T-helper 9 cell (primary cell): Measurements from ENCODE around the gene GOLGA3.
"Not testable (repeated sequence)": the region's sequence is repeated elsewhere in the genome, so short reads cannot be mapped to it uniquely, and the experiment has no call there.

ENCODE experiments used
- DNase-seq: peaks from one replicate; pipeline ENCODE4 v3.0.0-alpha.2; 2020

The GOLGA3 gene

DNA sequence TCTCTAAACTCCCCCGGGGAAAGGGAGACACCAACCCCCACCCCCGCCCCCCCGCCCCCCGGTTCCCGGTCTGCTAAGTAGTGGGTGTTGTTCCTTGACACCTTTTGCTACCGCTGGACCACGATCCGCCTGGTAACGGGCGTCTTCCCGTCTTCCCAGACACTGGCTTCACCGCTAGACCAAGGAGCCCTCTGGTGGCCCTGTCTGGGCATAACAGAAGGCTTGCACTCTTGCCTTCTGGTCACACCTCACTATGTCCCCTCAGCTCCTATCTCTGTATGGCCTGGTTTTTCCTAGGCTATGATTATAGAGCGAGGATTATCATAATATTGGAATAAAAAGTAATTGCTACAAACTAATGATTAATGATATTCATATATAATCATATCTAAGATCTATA is 19.3 kb downstream of the GOLGA3 start:
- DNase-seq, result not testable (repeated sequence)

DNA sequence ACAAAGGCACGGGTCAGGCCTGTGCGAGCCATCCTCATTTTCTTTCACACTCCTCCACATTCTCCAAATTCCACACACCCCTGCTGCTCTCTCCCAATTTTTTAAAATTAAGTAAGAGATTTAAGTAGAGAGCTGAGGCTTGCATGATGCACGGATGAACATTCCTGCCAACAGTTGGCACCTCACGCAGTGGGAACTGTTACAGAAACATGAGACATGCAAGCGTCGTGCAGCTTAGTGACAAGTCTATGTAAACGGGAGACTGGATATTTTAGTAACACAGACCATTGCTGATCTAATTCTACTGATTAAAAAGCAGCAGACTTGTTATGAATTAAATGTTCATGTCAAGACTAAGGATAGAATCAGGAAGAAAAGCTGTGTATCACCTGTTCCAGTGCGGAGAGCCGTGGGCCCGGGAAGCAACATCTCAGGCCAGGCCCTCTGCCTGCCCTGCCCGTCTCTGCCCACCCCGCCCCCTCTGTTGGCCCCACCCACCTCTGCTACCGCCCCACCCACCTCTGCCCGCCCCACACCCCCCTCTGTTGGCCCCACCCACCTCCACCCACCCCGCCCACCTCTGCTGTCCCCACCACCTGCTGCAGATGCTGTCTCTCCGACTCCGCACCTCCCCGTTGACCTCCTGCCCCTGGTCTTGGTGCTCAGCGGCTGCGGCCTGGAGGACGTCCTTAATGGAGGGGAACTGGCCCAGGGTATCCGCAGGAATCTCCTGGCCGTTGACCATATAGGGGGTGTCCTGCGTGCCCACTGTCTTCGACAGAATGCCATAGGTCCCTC is 21.2 kb downstream of the GOLGA3 start:
- no peak for DNase-seq

DNA sequence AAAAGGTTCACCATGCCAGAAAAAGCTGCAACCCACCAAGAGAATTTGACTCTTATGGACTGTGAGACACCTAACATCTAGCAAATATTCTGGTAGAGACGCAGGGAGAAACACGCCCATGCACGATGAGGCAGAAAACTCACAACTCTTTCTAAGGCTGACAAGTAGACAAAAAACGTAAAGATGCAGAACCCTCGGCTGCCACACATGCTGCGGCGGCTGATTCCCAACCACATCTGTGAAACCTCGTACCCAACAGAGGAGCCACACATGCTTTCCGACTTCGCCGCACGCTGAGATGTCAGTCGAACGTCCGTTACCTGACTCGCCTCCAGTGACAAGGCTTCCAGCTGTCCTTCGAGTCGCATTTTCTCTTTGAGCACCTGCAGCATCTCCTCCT is 21.8 kb downstream of the GOLGA3 start:
- DNase-seq, result no peak

DNA sequence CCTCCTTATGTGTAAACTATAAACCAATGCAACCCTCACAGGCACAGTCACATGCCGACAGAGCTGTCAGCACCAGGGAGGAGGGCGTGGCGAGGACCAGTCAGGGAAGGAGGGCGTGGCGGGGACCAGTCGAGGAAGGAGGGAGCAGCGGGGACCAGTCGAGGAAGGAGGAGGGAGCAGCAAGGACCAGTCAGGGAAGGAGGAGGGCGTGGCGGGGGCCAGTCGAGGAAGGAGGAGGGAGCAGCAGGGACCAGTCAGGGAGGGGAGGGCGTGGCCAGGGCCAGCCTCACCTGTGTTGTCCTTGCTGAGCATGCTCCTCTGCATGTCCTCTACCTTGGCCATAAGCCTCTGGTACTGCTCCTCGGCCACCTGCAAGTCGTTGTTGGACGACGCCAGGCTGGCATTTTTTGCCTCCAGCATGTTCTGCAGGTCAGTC is 24.2 kb downstream of the GOLGA3 start:
- no peak for DNase-seq

DNA sequence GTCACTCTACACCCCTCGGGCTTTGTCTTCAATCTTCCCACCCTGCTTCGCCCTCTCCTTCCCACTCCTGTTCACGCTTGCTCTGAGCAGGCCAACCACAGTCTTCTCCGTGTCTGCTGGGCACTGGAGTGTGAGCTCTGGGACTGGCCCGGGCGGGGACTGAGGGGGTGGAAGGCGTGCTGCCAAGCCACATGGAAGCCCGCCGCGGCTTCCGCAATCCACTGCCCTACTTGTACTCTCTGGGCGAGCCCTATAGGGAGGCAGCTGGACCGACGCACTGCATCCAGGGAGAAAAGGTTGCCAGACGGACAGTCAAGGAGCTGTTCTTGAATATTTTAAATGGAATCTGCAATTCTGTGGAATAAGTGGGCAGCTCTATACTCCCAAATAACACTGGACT is 24.8 kb downstream of the GOLGA3 start:
- DNase-seq, result no peak

DNA sequence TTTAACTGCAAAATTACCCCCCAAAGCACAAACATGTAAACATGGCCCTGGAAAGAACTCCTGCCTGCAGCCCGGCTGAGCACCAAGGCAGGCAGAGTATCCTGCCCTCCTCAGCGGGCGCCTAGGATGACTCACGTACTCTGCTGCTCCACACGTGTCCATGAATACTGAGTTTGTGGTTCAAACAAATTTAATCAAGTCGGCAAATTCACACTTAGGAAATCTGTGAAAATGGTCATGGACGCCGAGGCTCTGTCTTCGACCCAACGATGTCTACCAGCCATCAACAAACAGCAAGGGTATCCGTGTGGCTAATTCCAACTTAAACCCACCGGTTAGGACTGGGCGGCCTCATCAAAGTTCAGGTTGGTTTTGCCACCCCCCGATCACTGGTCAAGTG is 25.5 kb downstream of the GOLGA3 start:
- DNase-seq, result no peak

DNA sequence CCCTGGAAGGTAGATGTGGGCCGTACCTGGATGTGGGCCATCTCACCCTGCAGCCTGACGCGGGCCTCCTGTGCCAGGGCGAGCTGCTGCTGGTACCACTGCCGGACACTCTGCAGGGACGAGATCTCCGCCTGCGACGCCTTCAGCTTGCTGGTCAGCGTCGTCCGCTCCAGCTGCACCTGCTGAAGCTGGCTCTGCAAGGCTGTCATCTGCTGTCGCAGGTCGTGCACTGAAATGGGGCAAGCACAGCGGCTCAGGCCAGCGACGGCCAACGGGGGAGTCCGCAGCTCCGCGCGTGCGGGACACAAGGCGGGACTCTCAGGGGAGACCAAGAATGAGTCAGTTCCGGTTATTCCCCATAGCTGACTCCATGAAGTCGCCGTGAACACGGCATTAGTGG is 26.9 kb downstream of the GOLGA3 start:
- DNase-seq, result no peak

DNA sequence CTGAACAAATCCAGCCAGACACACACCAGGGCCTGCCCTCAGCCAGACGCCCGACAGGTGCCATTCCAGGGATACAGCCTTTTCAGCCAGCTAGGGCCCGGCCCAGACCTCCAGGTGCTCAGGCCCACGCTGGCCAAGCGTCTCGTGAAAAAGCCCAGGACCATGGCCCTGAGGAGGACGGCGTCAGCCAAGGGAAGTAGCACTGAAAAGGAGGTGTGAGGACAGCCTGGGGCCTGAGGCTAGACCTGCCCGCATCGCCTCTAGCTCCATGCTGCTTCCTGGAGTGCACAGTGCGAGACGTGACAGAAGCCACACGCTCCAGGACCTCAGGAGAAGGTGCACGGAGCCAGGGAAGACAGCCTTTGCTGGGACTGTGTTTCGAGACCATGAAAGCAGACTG is 29.8 kb downstream of the GOLGA3 start:
- DNase-seq, result no peak

DNA sequence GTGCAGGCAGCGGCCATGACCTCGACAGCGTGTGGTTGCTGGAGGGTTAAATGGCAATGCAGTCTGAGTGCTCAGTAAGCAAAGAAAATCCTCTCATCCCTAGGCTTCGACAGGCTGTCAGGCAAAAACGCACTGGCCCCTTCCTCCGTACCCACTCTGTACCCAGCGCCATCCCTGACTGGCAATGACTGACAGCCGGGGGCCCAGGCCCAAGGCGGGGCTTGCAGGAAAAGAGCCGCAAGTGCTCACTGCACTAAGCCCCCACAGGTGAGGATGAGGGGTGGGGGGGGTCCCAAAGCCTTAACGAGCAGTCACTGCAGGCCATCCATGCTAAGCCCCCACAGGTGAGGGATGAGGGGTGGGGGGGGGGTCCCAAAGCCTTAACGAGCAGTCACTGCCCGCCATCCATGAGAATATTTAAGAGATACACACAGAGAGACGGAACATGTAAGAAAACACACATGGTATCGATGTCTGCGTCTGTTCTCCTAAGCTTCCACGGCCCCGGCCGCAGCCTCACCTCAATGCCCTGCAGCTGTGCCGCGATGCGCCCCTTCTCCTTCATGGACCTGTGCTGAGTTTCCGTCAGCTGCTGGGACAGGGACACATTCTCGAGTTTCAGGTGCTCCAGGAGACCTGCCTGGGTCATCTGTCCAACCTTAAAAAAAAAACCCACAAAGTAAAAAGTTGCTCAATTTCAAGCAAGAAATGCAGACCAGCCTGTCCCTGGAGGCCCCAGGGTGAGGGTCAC is 30.7 kb downstream of the GOLGA3 start:
- DNase-seq, result no peak

DNA sequence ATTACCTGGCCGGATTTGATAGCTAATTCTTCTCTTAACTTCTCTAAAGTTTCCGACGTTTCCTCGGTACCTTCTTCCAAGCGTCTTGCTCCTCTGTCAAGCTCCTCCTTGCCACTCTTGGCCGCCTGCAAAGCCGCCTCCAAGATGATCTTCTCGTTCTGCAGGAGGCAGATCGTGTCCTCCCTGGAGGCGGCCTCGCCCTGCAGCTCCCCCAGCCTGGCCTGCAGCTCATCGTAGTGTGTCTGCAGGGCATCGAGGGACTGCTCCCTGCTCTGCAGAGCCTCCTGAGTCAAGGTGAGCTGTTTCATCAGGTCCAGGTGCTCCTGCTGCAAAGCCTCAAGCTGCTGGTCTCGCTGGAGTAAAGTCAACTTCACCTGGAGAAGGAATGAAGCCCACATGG is 32.8 kb downstream of the GOLGA3 start:
- no peak for DNase-seq

DNA sequence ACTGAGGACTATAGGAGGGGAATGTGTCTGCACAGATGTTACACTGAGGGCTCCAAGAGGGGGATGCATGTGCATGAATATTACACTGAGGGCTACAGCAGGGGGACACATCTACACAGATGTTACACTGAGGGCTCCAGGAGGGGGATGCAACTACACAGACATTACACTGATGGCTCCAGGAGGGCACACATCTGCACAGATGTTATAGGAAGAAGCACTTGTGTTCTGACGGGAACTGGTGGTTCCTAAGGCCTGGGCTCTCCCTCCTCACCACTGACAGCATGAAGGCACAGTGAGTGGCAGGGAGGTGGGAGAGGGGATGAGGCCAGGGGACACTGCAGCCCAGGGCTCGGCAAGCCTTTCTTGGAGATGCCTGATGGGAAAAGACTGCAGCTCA is 36.7 kb downstream of the GOLGA3 start:
- not testable (repeated sequence) for DNase-seq

DNA sequence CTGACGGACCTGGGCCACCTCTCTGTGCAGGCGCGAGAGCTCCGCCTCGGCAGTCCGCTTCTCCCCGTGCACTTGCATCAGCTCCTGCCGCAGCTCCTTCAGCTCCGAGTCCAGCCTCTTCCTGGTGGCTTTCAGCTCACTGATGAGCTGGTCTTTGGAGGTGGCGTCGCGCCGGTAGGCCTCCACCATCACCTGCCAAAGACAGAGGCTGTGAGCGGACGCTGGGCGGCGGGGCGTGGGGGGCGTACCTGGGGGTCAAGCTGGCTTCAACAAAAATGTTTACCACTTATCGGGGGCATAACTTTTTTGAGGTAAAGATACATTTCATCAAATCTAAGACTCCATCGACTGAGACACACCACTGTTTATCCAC is 39.6 kb downstream of the GOLGA3 start:
- DNase-seq, result no peak

DNA sequence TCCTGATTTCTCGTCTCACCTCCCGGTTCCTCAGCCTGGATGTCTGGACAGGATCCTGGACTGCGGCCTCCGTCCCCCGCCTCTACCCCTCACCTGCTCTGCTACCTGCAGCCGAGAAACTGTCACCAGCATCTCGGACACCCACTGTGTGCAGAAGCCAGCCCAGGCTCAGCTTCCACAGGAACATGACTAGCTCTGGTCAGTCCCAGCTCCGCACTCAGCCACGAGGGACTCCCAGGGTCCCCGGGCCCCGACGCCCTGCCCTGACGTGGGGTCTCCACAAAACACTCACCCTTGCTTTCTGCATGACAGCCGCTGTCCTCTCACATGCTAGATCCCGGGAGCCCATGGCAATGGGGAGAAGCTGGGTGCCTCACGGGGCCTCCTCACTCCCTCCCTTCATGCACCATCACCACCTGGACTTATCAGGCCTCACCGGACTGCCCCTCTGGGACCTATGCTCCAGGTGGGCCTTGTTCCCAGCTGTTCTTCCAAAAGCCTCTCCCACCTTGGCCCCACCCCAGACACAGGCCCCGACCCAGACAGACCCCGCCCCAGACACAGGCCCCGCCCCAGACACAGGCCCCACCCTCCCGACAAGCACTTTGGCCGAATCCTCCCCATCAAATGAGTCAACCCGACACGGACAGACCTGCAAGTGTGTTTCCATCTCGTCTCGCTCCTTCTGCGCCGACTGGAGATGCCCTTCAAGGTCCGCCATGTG is 40.1 kb downstream of the GOLGA3 start:
- DNase-seq, result no peak

DNA sequence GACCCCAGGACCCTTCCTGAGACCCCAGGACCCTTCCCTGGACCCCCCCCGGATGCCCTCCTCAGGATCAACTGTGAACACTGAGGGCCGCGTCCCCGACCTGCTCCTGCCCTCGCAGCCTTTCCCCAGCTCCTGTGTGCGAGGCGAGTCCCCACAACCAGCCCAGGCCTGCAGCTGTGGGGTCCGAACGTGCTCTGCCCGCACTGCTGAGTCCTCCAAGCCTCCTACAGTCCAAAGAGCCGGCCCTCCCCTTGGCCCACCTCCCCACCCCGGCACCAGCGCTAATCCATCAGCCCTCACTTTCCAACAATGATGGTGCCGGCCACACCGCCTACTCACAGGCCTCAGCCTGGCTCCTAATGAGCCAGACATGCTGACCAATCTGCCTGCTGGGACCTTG is 40.8 kb downstream of the GOLGA3 start:
- no peak for DNase-seq

DNA sequence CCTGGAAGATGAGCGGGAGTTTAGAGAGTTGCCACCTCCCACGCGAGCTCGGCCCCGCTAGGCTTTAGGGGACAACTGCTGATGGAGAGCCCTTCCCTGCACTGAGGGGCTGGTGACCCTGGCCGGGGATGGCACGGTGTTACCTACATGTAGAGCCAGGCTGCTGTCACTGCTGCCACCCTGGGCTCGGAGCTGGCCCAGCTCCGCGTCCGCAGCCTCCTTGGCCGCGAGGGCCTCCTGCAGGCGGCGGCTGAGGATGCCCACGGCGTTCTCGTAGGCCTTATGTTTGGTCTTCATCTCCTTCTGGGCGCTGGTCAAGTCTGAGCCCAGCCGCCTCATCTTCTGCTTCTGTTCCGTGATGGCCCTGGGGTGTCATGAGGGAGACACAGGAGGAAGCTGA is 42.5 kb downstream of the GOLGA3 start:
- DNase-seq, result no peak

DNA sequence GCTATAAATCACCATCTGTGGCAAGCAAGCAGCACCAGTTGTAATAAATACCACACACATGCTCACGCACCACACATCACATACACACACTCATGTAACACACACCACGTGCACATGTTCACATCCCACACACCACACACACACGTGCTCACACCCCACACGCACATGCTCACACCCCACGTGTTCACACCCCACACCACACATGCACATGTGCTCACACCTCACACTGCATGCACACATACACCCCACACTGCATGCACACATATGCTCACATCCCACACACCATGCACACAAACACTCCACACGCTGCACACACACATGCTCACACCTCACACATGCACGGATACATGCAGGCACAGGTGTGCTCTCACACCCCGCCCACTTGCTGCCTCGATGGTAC is 44.1 kb downstream of the GOLGA3 start:
- no peak for DNase-seq

DNA sequence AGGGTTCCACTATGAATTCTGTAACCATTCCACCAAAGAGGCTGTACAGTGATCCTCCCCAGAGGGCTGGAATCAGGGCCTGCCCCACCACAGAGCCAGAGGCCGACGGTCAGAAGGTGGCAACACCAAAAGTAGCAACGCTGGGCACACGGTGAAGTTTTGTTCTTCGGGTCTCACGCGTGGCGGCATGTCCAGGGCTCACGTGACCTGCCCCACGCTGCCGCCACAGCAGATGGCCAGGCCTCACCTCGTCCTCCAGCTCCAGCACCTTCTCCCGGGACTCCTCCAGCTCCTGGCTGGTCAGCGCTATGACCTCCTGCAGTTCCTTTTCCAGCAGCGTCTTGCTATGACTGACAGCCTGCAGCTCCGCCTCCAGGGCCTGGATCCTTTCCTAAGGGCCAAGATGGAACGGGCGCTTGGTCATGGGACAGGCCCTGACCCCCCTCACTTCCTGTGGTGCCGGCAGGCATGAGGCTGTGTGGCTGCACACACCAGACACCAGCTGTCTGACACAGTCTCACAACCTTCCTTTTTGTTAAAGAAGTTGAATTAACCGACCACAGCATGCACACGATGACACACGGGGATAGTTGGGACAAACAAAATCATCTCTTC is 44.6 kb downstream of the GOLGA3 start:
- no peak for DNase-seq

DNA sequence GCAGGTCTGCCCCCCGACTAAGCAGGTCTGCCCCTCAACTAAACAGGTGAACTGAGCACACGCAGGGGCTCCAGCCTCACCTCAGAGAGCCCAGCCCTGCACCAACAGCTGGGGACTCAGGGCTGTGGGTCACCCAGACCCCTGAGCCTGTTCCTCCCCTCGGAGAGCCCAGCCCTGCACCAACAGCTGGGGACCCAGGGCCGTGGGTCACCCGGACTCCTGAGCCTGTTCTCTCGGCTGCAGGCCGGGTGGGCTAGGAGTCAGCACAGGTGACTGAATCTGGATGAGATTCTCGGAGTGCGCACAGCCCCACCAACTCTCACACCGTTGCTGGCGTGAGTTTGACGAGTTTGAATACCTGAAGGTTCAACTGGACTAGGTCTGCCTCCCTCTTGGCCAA is 46.7 kb downstream of the GOLGA3 start:
- DNase-seq, result no peak

DNA sequence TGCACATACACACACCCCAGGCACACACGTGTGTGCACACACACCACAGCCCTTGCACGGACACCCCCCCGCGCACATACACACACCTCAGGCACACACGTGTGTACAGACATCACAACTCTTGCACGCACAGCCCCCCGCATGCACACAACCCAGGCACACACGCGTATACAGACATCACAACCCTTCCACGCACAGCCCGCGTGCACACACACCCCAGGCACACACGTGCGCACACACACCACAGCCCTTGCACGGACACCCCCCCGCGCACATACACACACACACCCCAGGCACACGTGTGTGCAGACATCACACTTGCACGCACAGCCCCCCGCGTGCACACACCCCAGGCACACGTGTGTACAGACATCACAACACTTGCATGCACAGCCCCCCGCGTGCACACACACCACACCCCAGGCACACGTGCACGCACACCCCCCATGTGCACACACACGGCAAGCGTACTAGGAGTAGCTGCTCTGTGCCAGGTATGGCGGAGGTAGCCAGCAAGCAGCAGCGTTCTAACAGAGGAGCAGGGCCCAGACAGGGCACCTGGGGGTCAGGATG is 48.8 kb downstream of the GOLGA3 start:
- DNase-seq, result no peak

DNA sequence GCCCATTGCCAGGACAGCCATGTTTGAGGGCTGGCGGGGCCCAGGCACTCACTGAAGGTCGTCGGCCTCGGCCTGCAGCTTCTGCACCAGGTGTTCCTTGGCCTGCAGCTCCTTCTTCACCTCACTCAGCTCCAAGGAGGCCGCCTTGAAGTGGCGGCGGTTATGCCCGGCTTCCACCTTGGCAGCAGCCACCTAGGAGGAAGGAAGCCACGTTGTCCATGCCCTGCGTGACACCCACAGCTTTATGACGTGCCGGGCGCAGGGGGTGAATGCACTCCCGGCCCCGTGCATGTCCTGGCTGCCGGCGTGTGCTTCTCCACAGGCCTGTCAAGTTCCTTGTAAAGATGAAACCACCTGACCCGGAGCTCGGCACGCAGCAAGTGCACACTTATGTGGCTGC is 51.1 kb downstream of the GOLGA3 start:
- no peak for DNase-seq

DNA sequence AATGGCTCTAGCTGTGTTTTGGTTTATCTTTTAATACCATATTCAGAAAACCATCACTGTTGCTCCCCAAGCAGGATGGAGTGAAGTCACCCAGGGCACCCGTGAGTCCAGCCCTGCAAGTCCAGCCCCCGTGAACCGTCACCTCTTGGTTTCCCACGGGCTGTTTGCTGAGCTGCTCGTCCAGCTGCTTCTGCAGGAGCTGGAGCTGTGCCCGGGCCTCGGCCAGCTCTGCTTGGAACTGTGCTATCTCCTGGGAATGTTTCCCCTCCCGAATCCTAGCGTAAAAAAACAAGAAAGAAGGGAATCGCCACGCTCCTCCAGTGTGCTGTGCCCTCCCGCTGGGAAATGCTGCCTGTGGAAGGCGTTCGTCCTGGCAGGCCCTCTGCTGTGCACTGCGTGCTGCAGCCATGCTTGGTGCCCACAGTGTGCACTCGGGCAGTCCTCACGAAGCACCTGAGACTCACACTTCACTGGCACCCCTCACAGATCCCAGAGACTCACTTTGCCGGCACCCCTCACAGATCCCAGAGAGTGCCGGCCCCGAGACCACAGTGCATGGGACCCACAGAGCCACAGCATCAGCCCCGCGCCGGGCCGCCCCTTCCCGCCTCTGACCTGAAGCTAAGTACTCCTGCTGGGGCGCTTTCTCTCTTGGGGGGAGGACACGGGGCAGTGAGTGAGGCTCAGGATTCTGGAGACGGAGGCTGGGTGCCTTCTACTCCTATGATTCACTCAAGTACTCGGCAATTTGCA is 51.7 kb downstream of the GOLGA3 start:
- no peak for DNase-seq

DNA sequence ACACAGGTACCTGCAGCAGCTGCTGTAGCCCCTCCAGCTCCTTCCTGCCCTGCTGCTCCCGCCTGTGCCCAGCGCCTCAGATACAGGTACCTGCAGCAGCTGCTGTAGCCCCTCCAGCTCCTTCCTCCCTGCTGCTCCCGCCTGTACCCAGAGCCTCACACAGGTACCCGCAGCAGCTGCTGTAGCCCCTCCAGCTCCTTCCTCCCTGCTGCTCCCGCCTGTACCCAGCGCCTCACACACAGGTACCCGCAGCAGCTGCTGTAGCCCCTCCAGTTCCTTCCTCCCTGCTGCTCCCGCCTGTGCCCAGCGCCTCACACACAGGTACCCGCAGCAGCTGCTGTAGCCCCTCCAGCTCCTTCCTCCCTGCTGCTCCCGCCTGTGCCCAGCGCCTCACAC is 52.4 kb downstream of the GOLGA3 start:
- DNase-seq, result not testable (repeated sequence)
